ENCODE data around the gene GRID1. TPM values are rescaled to one million over a fixed set of nuclear protein-coding genes. Genes with fewer than 3 reads are reported as not detected.
A peak's percentile ranks its signal among the peaks of the same experiment; 100 is the strongest.

The GRID1 gene
- total RNA-seq, 4 donors from 2014 or later, result 17.2 to 28.1 (median 23.6) TPM

DNA sequence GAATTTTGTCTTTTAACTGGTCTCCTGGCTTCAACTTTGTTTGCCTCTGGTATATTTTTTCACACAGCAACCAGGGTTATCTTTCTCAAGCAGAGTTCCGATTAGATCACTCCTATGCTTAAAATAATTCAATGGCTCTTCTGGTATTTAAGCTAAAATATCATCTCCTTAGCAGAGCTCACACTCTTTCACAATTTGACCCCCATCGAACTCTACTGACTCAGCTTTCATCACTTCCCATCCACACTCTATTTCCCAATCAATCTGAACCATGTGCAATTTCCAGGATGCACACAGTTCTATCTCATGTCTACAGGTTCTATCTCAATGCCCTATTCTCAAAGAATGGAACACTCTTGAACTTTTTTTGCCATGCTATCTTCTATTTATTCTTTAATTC lies 809.5 kb downstream of the GRID1 start:
- TF ChIP-seq, protein P1, sequence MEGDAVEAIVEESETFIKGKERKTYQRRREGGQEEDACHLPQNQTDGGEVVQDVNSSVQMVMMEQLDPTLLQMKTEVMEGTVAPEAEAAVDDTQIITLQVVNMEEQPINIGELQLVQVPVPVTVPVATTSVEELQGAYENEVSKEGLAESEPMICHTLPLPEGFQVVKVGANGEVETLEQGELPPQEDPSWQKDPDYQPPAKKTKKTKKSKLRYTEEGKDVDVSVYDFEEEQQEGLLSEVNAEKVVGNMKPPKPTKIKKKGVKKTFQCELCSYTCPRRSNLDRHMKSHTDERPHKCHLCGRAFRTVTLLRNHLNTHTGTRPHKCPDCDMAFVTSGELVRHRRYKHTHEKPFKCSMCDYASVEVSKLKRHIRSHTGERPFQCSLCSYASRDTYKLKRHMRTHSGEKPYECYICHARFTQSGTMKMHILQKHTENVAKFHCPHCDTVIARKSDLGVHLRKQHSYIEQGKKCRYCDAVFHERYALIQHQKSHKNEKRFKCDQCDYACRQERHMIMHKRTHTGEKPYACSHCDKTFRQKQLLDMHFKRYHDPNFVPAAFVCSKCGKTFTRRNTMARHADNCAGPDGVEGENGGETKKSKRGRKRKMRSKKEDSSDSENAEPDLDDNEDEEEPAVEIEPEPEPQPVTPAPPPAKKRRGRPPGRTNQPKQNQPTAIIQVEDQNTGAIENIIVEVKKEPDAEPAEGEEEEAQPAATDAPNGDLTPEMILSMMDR (IDR thresholded peaks at IDR 0.05), result no peak
- TF ChIP-seq POLR2A (IDR thresholded peaks at IDR 0.05), result no peak

More for the DNA sequence above, 809.5 kb downstream of the GRID1 start:
- Histone ChIP-seq H3K27me3 (no peaks in the 10 kb centered on the region), H3K4me1 (no peaks in the 10 kb centered on the region), H3K36me3 (no peaks in the 10 kb centered on the region), H3K9me3 (no peaks in the 10 kb centered on the region), H3K27ac (no peak overlapping the region), H3K4me3 (replicated peaks in 1 of 3) (no peak overlapping the region)
- intact Hi-C loops (cut with DNase I), result no loop called here
- WGBS, 2 donors, result 78 to 87% methylated on average over 2 of the region's 2 CpGs
- no peak for DNase-seq

MicroRNAs within 50 kb of the gene (microRNA counts, 767-probe panel; counts per million panel counts)
- microRNA hsa-miR-346, result 0 counts per million in 2 donors

Small RNA genes lying within 50 kb of the gene (microRNA-seq; reads per million reads assigned to microRNA genes)
- gene MIR346, result 27.8 reads per million, percentile 42 among the genes with 10 or more reads in this experiment

Small RNA genes lying within 50 kb of the gene (small RNA-seq; reads per million reads assigned to genes)
- 0.85 reads per million for gene MIR346
- not detected for gene RF02271
- not detected for gene RN7SKP238
- not detected for gene RNA5SP322

Other genes with a start within 250 kb of the GRID1 start
- gene WAPL, start 155.0 kb upstream of the GRID1 start, total RNA-seq, result 10 to 100 TPM; 44.2 to 62.1 (median 51.7) TPM

All from thyroid gland (tissue), 4 donors.